IMR-90 (cell line): ENCODE measurements around the gene HCFC1. TPM values are rescaled to one million over a fixed set of nuclear protein-coding genes. Genes with fewer than 3 reads are reported as not detected.

ENCODE experiments used
- ATAC-seq: fragments of 200-7000 bp; cut with Tn5 transposase; 2 replicates; pipeline ENCODE4 v1.9.1; 2020; ENCODE audit warnings: low read depth, mild to moderate bottlenecking, moderate library complexity
- BruUV-seq: library from RNA; stranded (reverse); fragments of 400-500 nt; replicated peaks from 2 replicates; lab custom pipeline; 2021; lab: Mats Ljungman, UMichigan
- CTCF ChIA-PET: fragments of 300-600 bp; formaldehyde crosslinking; extraction: SDS; loops from one replicate; lab custom pipeline; 2021; ENCODE audit warnings: antibody characterized with exemption; lab: Yijun Ruan, JAX
- POLR2A ChIA-PET: fragments of 300-600 bp; sonication (Branson Sonifier 250); formaldehyde crosslinking; loops from one replicate; lab custom pipeline; 2022; ENCODE audit warnings: antibody characterized with exemption; ENCODE audit not compliant: unreplicated experiment; lab: Charles Lee
- DNase-seq: peaks from one replicate; pipeline ENCODE4 v3.0.0; 2013
- H2AFZ ChIP-seq: replicated peaks from 2 replicates; pipeline ENCODE3; 2013; ENCODE audit warnings: low read length, mild to moderate bottlenecking; ENCODE audit not compliant: poor library complexity
- H2AK5ac ChIP-seq: 2 replicates; pipeline ENCODE4 v1.6.1; 2013; ENCODE audit warnings: low read depth, low read length, inconsistent platforms
- H2AK9ac ChIP-seq: replicated peaks from 2 replicates; pipeline ENCODE3; 2013; ENCODE audit warnings: mild to moderate bottlenecking, low read depth, low read length, moderate library complexity; ENCODE audit not compliant: poor library complexity
- H2BK120ac ChIP-seq: 2 replicates; pipeline ENCODE4 v1.6.1; 2013; ENCODE audit warnings: low read depth, low read length, inconsistent platforms
- H2BK15ac ChIP-seq: 3 replicates; pipeline ENCODE4 v1.6.1; 2013; ENCODE audit warnings: low read depth, low read length, inconsistent platforms
- H2BK20ac ChIP-seq: 2 replicates; pipeline ENCODE4 v1.6.1; 2013; ENCODE audit warnings: low read depth, mild to moderate bottlenecking, inconsistent platforms, low read length, moderate library complexity
- H2BK5ac ChIP-seq: 2 replicates; pipeline ENCODE4 v1.6.1; 2013; ENCODE audit warnings: mild to moderate bottlenecking, low read depth, low read length, inconsistent platforms; ENCODE audit not compliant: poor library complexity, severe bottlenecking
- H3K14ac ChIP-seq: replicated peaks from 2 replicates; pipeline ENCODE4 v1.6.1; 2013; ENCODE audit warnings: low read depth, low read length, inconsistent platforms
- H3K18ac ChIP-seq: 2 replicates; pipeline ENCODE4 v1.6.1; 2013; ENCODE audit warnings: low read depth, low read length, control low read depth
- H3K23ac ChIP-seq: 2 replicates; pipeline ENCODE4 v1.6.1; 2013; ENCODE audit warnings: low read depth, low read length, inconsistent platforms
- H3K27ac ChIP-seq: 2 replicates; pipeline ENCODE4 v1.5.1; 2013; ENCODE audit warnings: mild to moderate bottlenecking, control low read depth, low read length; ENCODE audit not compliant: insufficient read depth
- H3K27me3 ChIP-seq: 2 replicates; pipeline ENCODE4 v1.6.1; 2013; ENCODE audit warnings: low read length; ENCODE audit not compliant: control insufficient read depth, insufficient read depth
- H3K36me3 ChIP-seq: 2 replicates; pipeline ENCODE4 v1.6.1; 2013; ENCODE audit warnings: low read length, mixed read lengths; ENCODE audit not compliant: control insufficient read depth, insufficient read depth
- H3K4ac ChIP-seq: 2 replicates; pipeline ENCODE4 v1.6.1; 2013; ENCODE audit warnings: low read depth, low read length, inconsistent platforms
- H3K4me1 ChIP-seq: 2 replicates; pipeline ENCODE4 v1.6.1; 2013; ENCODE audit warnings: low read length, mixed read lengths; ENCODE audit not compliant: control insufficient read depth, insufficient read depth
- H3K4me2 ChIP-seq: 2 replicates; pipeline ENCODE4 v1.6.1; 2013; ENCODE audit warnings: low read depth, mild to moderate bottlenecking, control low read depth, low read length, moderate library complexity
- H3K4me3 ChIP-seq: 2 replicates; pipeline ENCODE4 v1.5.1; 2013; ENCODE audit warnings: low read depth, mild to moderate bottlenecking, control low read depth, low read length, moderate library complexity; ENCODE audit not compliant: insufficient read depth
- H3K56ac ChIP-seq: 2 replicates; pipeline ENCODE4 v1.6.1; 2013; ENCODE audit warnings: low read length, inconsistent platforms; ENCODE audit not compliant: insufficient read depth; ENCODE audit errors: extremely low read depth
- H3K79me1 ChIP-seq, 2 experiments: 2 replicates each; pipeline ENCODE4 v1.6.1; 2013; ENCODE audit warnings: low read length in 2 of 2, inconsistent platforms in 1 of 2, low read depth in 1 of 2
- H3K9ac ChIP-seq: 2 replicates; pipeline ENCODE4 v1.6.1; 2013; ENCODE audit warnings: low read depth, low read length, control low read depth
- H3K9me1 ChIP-seq: 2 replicates; pipeline ENCODE4 v1.6.1; 2013; ENCODE audit warnings: low read length, inconsistent platforms; ENCODE audit not compliant: insufficient read depth
- H3K9me3 ChIP-seq: 2 replicates; pipeline ENCODE4 v1.6.1; 2013; ENCODE audit warnings: low read length; ENCODE audit not compliant: control insufficient read depth, insufficient read depth
- H4K20me1 ChIP-seq: 2 replicates; pipeline ENCODE4 v1.6.1; 2013; ENCODE audit warnings: low read length, inconsistent platforms; ENCODE audit not compliant: insufficient read depth
- H4K5ac ChIP-seq: 2 replicates; pipeline ENCODE4 v1.6.1; 2013; ENCODE audit warnings: mild to moderate bottlenecking, low read depth, low read length, control low read depth
- H4K8ac ChIP-seq, 2 experiments: 2 replicates each; pipeline ENCODE4 v1.6.1; 2013; ENCODE audit warnings: low read depth in 2 of 2, low read length in 2 of 2, control low read depth in 1 of 2, inconsistent platforms in 1 of 2
- H4K91ac ChIP-seq: 2 replicates; pipeline ENCODE4 v1.6.1; 2013; ENCODE audit warnings: low read depth, low read length, inconsistent platforms; ENCODE audit not compliant: insufficient read depth
- BHLHE40 ChIP-seq: fragments of 150-350 bp; IDR thresholded peaks from 2 replicates; pipeline ENCODE4 v1.6.1; 2016; ENCODE audit warnings: mild to moderate bottlenecking, low read depth, low read length
- CEBPB ChIP-seq: IDR thresholded peaks from 2 replicates; pipeline ENCODE4 v1.6.1; 2012; ENCODE audit warnings: low read depth, low read length, improper control_type of control experiment
- CHD1 ChIP-seq: IDR thresholded peaks from 2 replicates; pipeline ENCODE4 v1.6.1; 2012; ENCODE audit warnings: low read depth, low read length, improper control_type of control experiment
- ELK1 ChIP-seq: fragments of 150-350 bp; IDR thresholded peaks from 2 replicates; pipeline ENCODE4 v1.6.1; 2016; ENCODE audit warnings: low read depth, mild to moderate bottlenecking, low read length, moderate library complexity, borderline replicate concordance
- FOS ChIP-seq: fragments of 150-350 bp; IDR thresholded peaks from 2 replicates; pipeline ENCODE4 v1.6.1; 2016; ENCODE audit warnings: low read depth, low read length
- MAFK ChIP-seq: IDR thresholded peaks from 2 replicates; pipeline ENCODE4 v1.6.1; 2012; ENCODE audit warnings: low read depth, low read length, improper control_type of control experiment
- MAZ ChIP-seq: IDR thresholded peaks from 2 replicates; pipeline ENCODE4 v1.6.1; 2012; ENCODE audit warnings: low read depth, mild to moderate bottlenecking, low read length, improper control_type of control experiment, moderate library complexity, borderline replicate concordance
- MXI1 ChIP-seq: IDR thresholded peaks from 2 replicates; pipeline ENCODE4 v1.6.1; 2012; ENCODE audit warnings: low read depth, mild to moderate bottlenecking, low read length, moderate library complexity, borderline replicate concordance
- NFE2L2 ChIP-seq: fragments of 150-350 bp; IDR thresholded peaks from 2 replicates; pipeline ENCODE4 v1.6.1; 2016; ENCODE audit warnings: low read depth, mild to moderate bottlenecking, low read length
- POLR2A ChIP-seq: IDR thresholded peaks from 2 replicates; pipeline ENCODE4 v1.6.1; 2012; ENCODE audit warnings: mild to moderate bottlenecking, low read depth, low read length
- RCOR1 ChIP-seq: IDR thresholded peaks from 2 replicates; pipeline ENCODE4 v1.6.1; 2012; ENCODE audit warnings: mild to moderate bottlenecking, low read length, improper control_type of control experiment; ENCODE audit not compliant: insufficient replicate concordance
- RFX5 ChIP-seq: IDR thresholded peaks from 2 replicates; pipeline ENCODE4 v1.8.0; 2012; ENCODE audit warnings: low read depth, mild to moderate bottlenecking, low read length, moderate library complexity
- SMC3 ChIP-seq: fragments of 150-350 bp; IDR thresholded peaks from 2 replicates; pipeline ENCODE4 v1.6.1; 2016; ENCODE audit warnings: low read depth, mild to moderate bottlenecking, antibody characterized with exemption, low read length, moderate library complexity
- USF2 ChIP-seq: fragments of 150-350 bp; IDR thresholded peaks from 2 replicates; pipeline ENCODE4 v1.6.1; 2017; ENCODE audit warnings: mild to moderate bottlenecking, antibody characterized with exemption, low read length, low read depth
- WGBS, 2 experiments: methylation state at CpG; one replicate each; pipeline versions ENCODE4 v1.1.5 to v1.1.7; 2013; ENCODE audit warnings: missing lambda C conversion rate in 2 of 2; ENCODE audit not compliant: insufficient read length in 1 of 2; ENCODE audit errors: extremely low coverage in 2 of 2; 5-methylcytosine and 5-hydroxymethylcytosine counted together
- dilution Hi-C: fragments of 300-500 bp; cut with HindIII; formaldehyde crosslinking; loops from one replicate; pipeline ENCODE4 v1.14.3; 2018; ENCODE audit warnings: low sequenced_read_pairs; ENCODE audit not compliant: unreplicated experiment
- in situ Hi-C: fragments of 300-500 bp; cut with MboI; formaldehyde crosslinking; loops from 3 replicates; pipeline ENCODE4 v1.14.3; 2019; ENCODE audit warnings: low sequenced_read_pairs, inconsistent platforms, mixed read lengths
- intact Hi-C: fragments of 100-400 bp; cut with micrococcal nuclease; formaldehyde crosslinking; loops from 2 replicates; pipeline ENCODE4 v1.10.0; 2022
- polyA plus RNA-seq, 3 experiments: library from polyadenylated mRNA; depleted of rRNA; stranded (reverse); fragments of >200 nt; gene quantifications; 2 replicates each; pipeline ENCODE4 v1.2.3, GENCODE V29; 2012; ENCODE audit warnings: low replicate concordance in 1 of 3
- total RNA-seq: library from RNA; depleted of rRNA; stranded (reverse); fragments of >200 nt; gene quantifications from 2 replicates; pipeline ENCODE4 v1.2.3, GENCODE V29; 2012
- TF ChIP-seq, protein P1 (sequence below): conservative IDR thresholded peaks from 2 replicates; pipeline ENCODE4 v1.5.1; 2012; ENCODE audit warnings: mild to moderate bottlenecking, low read depth, low read length, improper control_type of control experiment

Gene HCFC1
- total and polyA plus RNA-seq, 2 of the 4 experiments (the other 2 are of a cell fraction), result 3.2 to 17.6 TPM

DNA sequence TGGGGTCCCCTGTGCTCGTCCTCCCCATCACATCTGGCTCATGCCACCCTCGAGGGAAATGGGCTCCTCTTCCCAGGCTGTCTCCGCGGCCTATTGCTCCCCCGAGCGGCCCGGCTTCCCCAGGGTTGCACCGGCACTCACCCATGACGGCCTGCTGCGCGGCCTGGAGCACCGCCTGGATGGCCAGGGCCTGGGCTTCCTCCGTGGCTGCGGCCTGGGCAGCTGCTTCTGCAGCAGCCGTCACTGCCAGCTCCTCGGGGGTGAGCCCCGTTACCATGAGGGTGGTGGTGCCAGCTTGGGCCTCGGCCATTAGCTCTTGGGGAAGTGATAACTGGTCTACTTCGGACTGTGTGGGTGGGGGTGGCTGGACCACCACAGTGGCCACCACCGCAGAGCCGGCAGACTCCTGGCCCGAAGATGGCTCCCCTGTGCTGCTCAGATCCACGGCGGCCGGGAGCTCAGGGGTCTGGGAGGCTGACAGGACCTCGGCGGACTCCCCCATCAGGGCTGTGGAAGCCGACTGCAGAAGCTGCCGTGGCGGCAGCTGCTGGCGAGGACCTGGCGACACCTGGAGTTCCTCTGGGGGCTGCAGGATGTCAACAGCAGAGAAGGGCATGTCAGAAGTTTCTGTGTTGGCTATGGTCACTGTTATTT lies 19.1 kb downstream of the HCFC1 start:
- Histone ChIP-seq H2BK20ac (no peak overlapping the region; the same call in 1 of the 2 replicates), H3K4me1 (peaks cover 4% of the 10 kb centered on the region), H3K18ac (no peak overlapping the region), H3K4ac (peak overlapping the region; percentile 72), H2BK5ac (no peak overlapping the region), H3K14ac (no peak overlapping the region), H3K27me3 (no peaks in the 10 kb centered on the region), H3K4me3 (no peak overlapping the region), H4K5ac (no peak overlapping the region), H3K56ac (no peak overlapping the region), H3K79me1 (peaks cover 0 to 6% of the 10 kb centered on the region in 2 experiments; a peak in 1 of 4 replicates), H3K9me3 (no peaks in the 10 kb centered on the region), H3K23ac (no peak overlapping the region), H3K9me1 (no peaks in the 10 kb centered on the region), H2BK15ac (no peak overlapping the region; the same call in 2 of the 3 replicates), H2BK120ac (no peak overlapping the region), H3K9ac (no peak overlapping the region), H2AK5ac (peak overlapping the region; percentile 83; the same call in 1 of the 2 replicates), H3K4me2 (no peak overlapping the region), H4K20me1 (no peaks in the 10 kb centered on the region), H4K91ac (peak overlapping the region; percentile 31; the same call in 1 of the 2 replicates), H4K8ac (peak overlapping the region; percentile 64 to 69; a peak in 3 of 4 replicates), H2AFZ (no peak overlapping the region), H2AK9ac (peak overlapping the region; percentile 55), H3K27ac (no peak overlapping the region), H3K36me3 (peaks cover 66% of the 10 kb centered on the region)
- DNase-seq (no peak), ATAC-seq (no peak)
- WGBS, 2 experiments, result 93% methylated on average over 18 of the region's 32 CpGs; no CpG with 5 or more reads in 1 of the 2 experiments
- ChIA-PET CTCF (no interaction called here), POLR2A (no interaction called here)
- dilution Hi-C loops, result no loop called here
- intact Hi-C loops, result loop anchor here (1.0 kb wide), 1 partner anchor 188 kb away; the partner anchor contains the start of gene PLXNB3
- no TSS peak for BruUV-seq
- in situ Hi-C loops, result no loop called here
- TF ChIP-seq NFE2L2 (no peak), BHLHE40 (no peak), FOS (no peak), ELK1 (no peak), RCOR1 (no peak), RFX5 (no peak), CEBPB (no peak), MAZ (no peak), USF2 (no peak), MXI1 (no peak), MAFK (no peak), SMC3 (no peak), POLR2A (no peak), CHD1 (no peak)
- TF ChIP-seq, protein P1, sequence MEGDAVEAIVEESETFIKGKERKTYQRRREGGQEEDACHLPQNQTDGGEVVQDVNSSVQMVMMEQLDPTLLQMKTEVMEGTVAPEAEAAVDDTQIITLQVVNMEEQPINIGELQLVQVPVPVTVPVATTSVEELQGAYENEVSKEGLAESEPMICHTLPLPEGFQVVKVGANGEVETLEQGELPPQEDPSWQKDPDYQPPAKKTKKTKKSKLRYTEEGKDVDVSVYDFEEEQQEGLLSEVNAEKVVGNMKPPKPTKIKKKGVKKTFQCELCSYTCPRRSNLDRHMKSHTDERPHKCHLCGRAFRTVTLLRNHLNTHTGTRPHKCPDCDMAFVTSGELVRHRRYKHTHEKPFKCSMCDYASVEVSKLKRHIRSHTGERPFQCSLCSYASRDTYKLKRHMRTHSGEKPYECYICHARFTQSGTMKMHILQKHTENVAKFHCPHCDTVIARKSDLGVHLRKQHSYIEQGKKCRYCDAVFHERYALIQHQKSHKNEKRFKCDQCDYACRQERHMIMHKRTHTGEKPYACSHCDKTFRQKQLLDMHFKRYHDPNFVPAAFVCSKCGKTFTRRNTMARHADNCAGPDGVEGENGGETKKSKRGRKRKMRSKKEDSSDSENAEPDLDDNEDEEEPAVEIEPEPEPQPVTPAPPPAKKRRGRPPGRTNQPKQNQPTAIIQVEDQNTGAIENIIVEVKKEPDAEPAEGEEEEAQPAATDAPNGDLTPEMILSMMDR, result no peak
